HCT116 (cell line): ENCODE results near the gene CHST3.

ENCODE experiments used
- CTCF ChIP-seq, 3 experiments: fragments of 200-600 bp in 1 of 3; sonication (generic) in 1 of 3; IDR thresholded peaks in 2 of 3; conservative IDR thresholded peaks in 1 of 3; 2 replicates each; pipeline ENCODE4 v1.5.1; 2012 to 2017; ENCODE audit warnings: low read depth in 2 of 3, low read length in 2 of 3, antibody characterized with exemption in 1 of 3, borderline replicate concordance in 1 of 3, control low read depth in 1 of 3, mild to moderate bottlenecking in 1 of 3, mixed read lengths in 1 of 3, mixed run types in 1 of 3, moderate library complexity in 1 of 3; ENCODE audit not compliant: insufficient read depth in 1 of 3
- EZH2 ChIP-seq: fragments of 200-600 bp; sonication (generic); IDR thresholded peaks from 2 replicates; pipeline ENCODE4 v1.6.1; 2017; ENCODE audit warnings: antibody characterized with exemption, mixed run types
- EZH2phosphoT487 ChIP-seq: fragments of 200-600 bp; IDR thresholded peaks from 2 replicates; pipeline ENCODE4 v1.6.1; 2018; ENCODE audit warnings: antibody characterized with exemption, borderline replicate concordance
- FOSL1 ChIP-seq: IDR thresholded peaks from 2 replicates; pipeline ENCODE4 v1.6.1; 2012; ENCODE audit warnings: low read depth
- JUND ChIP-seq: IDR thresholded peaks from 2 replicates; pipeline ENCODE4 v1.6.1; 2012
- POLR2A ChIP-seq: IDR thresholded peaks from 2 replicates; pipeline ENCODE4 v1.7.0; 2011; ENCODE audit warnings: borderline replicate concordance; ENCODE audit not compliant: insufficient read depth, insufficient read length; ENCODE audit errors: extremely low read depth
- POLR2AphosphoS5 ChIP-seq: IDR thresholded peaks from 2 replicates; pipeline ENCODE4 v1.6.1; 2011; ENCODE audit warnings: mild to moderate bottlenecking, low read depth, low read length, moderate library complexity
- ZNF274 ChIP-seq: fragments of 200-500 bp; sonication (Bioruptor generic); IDR thresholded peaks from 2 replicates; pipeline ENCODE4 v1.6.1; 2014; ENCODE audit warnings: mild to moderate bottlenecking, low read depth, low read length, inconsistent platforms
- TF ChIP-seq, protein P1 (sequence below): IDR thresholded peaks from 2 replicates; pipeline ENCODE4 v1.6.1; 2012

DNA sequence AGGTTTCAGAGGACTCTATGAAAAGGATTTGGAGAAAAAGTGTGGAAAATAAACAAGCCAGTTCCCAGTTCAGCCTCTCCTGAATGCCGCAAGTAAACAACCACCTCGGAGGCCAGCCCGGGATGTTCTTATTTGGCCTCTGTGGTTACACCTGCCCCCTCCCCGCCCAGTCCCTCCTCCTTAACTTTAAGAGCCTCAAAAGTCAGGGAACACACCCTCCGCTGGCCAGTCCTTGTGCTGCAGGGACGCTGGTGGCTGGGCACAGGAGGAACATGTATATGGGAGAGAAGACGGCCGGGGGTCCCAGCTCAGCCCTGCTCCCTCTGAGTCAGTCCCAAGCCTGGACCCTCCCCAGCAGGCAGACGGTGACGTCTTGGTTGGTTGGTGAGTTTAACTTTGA is 6.1 kb downstream of the CHST3 start:
- TF ChIP-seq FOSL1: no peak
- no peak for TF ChIP-seq POLR2AphosphoS5
- no peak for TF ChIP-seq EZH2phosphoT487
- TF ChIP-seq CTCF (IDR thresholded peaks at IDR 0.05 in 2 of 3, conservative IDR thresholded peaks at IDR 0.05 in 1 of 3; ENCODE audit: borderline replicate concordance in 1 of 3, insufficient read depth in 1 of 3, low read depth in 2 of 3, low read length in 2 of 3): peak in 2 of 3 experiments; percentile 33 to 43; a peak in 3 of 6 replicates
- no peak for TF ChIP-seq EZH2
- no peak for TF ChIP-seq ZNF274
- TF ChIP-seq POLR2A: no peak
- no peak for TF ChIP-seq JUND
- TF ChIP-seq, protein P1, sequence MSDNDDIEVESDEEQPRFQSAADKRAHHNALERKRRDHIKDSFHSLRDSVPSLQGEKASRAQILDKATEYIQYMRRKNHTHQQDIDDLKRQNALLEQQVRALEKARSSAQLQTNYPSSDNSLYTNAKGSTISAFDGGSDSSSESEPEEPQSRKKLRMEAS: no peak
